HCT116 (cell line): ENCODE results near the gene MAPRE3.

ENCODE experiments used
- ATF3 ChIP-seq: IDR thresholded peaks from 2 replicates; pipeline ENCODE4 v1.6.1; 2012
- CBX3 ChIP-seq: IDR thresholded peaks from 2 replicates; pipeline ENCODE4 v1.6.1; 2012; ENCODE audit warnings: low read depth
- CTCF ChIP-seq, 3 experiments: fragments of 200-600 bp in 1 of 3; sonication (generic) in 1 of 3; IDR thresholded peaks in 2 of 3; conservative IDR thresholded peaks in 1 of 3; 2 replicates each; pipeline ENCODE4 v1.5.1; 2012 to 2017; ENCODE audit warnings: low read depth in 2 of 3, low read length in 2 of 3, antibody characterized with exemption in 1 of 3, borderline replicate concordance in 1 of 3, control low read depth in 1 of 3, mild to moderate bottlenecking in 1 of 3, mixed read lengths in 1 of 3, mixed run types in 1 of 3, moderate library complexity in 1 of 3; ENCODE audit not compliant: insufficient read depth in 1 of 3
- EZH2 ChIP-seq: fragments of 200-600 bp; sonication (generic); IDR thresholded peaks from 2 replicates; pipeline ENCODE4 v1.6.1; 2017; ENCODE audit warnings: antibody characterized with exemption, mixed run types
- EZH2phosphoT487 ChIP-seq: fragments of 200-600 bp; IDR thresholded peaks from 2 replicates; pipeline ENCODE4 v1.6.1; 2018; ENCODE audit warnings: antibody characterized with exemption, borderline replicate concordance
- FOSL1 ChIP-seq: IDR thresholded peaks from 2 replicates; pipeline ENCODE4 v1.6.1; 2012; ENCODE audit warnings: low read depth
- RAD21 ChIP-seq: IDR thresholded peaks from 2 replicates; pipeline ENCODE4 v1.6.1; 2012; ENCODE audit warnings: low read depth, mild to moderate bottlenecking
- SIN3A ChIP-seq: IDR thresholded peaks from 2 replicates; pipeline ENCODE4 v1.6.1; 2012; ENCODE audit warnings: low read depth
- SP1 ChIP-seq: IDR thresholded peaks from 2 replicates; pipeline ENCODE4 v1.6.1; 2012; ENCODE audit warnings: low read depth
- TCF7L2 ChIP-seq: IDR thresholded peaks from 2 replicates; pipeline ENCODE4 v1.7.0; 2011; ENCODE audit warnings: borderline replicate concordance, inconsistent platforms; ENCODE audit not compliant: insufficient read depth, insufficient read length; ENCODE audit errors: extremely low read depth
- YY1 ChIP-seq: IDR thresholded peaks from 2 replicates; pipeline ENCODE4 v1.6.1; 2011; ENCODE audit warnings: low read length, low read depth, moderate library complexity, mild to moderate bottlenecking; ENCODE audit not compliant: insufficient replicate concordance; ENCODE audit errors: extremely low read depth
- ZNF274 ChIP-seq: fragments of 200-500 bp; sonication (Bioruptor generic); IDR thresholded peaks from 2 replicates; pipeline ENCODE4 v1.6.1; 2014; ENCODE audit warnings: mild to moderate bottlenecking, low read depth, low read length, inconsistent platforms
- TF ChIP-seq, protein P1 (sequence below): IDR thresholded peaks from 2 replicates; pipeline ENCODE4 v1.6.1; 2012
- TF ChIP-seq, protein P2 (sequence below): IDR thresholded peaks from 2 replicates; pipeline ENCODE4 v1.6.1; 2012; ENCODE audit warnings: low read depth

GRCh38 chr2:27039871-27040270, 69.4 kb downstream of the MAPRE3 start:
- no peak for TF ChIP-seq RAD21
- no peak for TF ChIP-seq TCF7L2
- TF ChIP-seq CTCF (IDR thresholded peaks at IDR 0.05 in 2 of 3, conservative IDR thresholded peaks at IDR 0.05 in 1 of 3; ENCODE audit: borderline replicate concordance in 1 of 3, insufficient read depth in 1 of 3, low read depth in 2 of 3, low read length in 2 of 3) = no peak
- no peak for TF ChIP-seq SP1
- TF ChIP-seq, protein P1, sequence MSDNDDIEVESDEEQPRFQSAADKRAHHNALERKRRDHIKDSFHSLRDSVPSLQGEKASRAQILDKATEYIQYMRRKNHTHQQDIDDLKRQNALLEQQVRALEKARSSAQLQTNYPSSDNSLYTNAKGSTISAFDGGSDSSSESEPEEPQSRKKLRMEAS = no peak
- TF ChIP-seq, protein P2, sequence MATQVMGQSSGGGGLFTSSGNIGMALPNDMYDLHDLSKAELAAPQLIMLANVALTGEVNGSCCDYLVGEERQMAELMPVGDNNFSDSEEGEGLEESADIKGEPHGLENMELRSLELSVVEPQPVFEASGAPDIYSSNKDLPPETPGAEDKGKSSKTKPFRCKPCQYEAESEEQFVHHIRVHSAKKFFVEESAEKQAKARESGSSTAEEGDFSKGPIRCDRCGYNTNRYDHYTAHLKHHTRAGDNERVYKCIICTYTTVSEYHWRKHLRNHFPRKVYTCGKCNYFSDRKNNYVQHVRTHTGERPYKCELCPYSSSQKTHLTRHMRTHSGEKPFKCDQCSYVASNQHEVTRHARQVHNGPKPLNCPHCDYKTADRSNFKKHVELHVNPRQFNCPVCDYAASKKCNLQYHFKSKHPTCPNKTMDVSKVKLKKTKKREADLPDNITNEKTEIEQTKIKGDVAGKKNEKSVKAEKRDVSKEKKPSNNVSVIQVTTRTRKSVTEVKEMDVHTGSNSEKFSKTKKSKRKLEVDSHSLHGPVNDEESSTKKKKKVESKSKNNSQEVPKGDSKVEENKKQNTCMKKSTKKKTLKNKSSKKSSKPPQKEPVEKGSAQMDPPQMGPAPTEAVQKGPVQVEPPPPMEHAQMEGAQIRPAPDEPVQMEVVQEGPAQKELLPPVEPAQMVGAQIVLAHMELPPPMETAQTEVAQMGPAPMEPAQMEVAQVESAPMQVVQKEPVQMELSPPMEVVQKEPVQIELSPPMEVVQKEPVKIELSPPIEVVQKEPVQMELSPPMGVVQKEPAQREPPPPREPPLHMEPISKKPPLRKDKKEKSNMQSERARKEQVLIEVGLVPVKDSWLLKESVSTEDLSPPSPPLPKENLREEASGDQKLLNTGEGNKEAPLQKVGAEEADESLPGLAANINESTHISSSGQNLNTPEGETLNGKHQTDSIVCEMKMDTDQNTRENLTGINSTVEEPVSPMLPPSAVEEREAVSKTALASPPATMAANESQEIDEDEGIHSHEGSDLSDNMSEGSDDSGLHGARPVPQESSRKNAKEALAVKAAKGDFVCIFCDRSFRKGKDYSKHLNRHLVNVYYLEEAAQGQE = no peak
- no peak for TF ChIP-seq EZH2
- TF ChIP-seq ZNF274 = no peak
- no peak for TF ChIP-seq EZH2phosphoT487
- no peak for TF ChIP-seq YY1
- TF ChIP-seq SIN3A = no peak
- no peak for TF ChIP-seq FOSL1
- no peak for TF ChIP-seq ATF3
- TF ChIP-seq CBX3 = no peak
